ENCODE measurements around the gene RUNX2.

Gene RUNX2

GRCh38 chr6:45589367-45589766, 261.2 kb downstream of the RUNX2 start:
- no peak for DNase-seq (ENCODE audit: low read depth in 2 of 2)

- DNase-seq (ENCODE audit: low read depth in 2 of 2), result no peak
Measured at GRCh38 chr6:45590226-45590625, 262.1 kb downstream of the RUNX2 start.

- DNase-seq (ENCODE audit: low read depth in 2 of 2), result no peak
Measured at GRCh38 chr6:45590696-45591184, 262.6 kb downstream of the RUNX2 start.

GRCh38 chr6:45591306-45591705, 263.2 kb downstream of the RUNX2 start:
- DNase-seq (ENCODE audit: low read depth in 2 of 2), result no peak

- DNase-seq (ENCODE audit: low read depth in 2 of 2), result no peak
Measured at GRCh38 chr6:45591890-45592289, 263.8 kb downstream of the RUNX2 start.

- no peak for DNase-seq (ENCODE audit: low read depth in 2 of 2)
Measured at GRCh38 chr6:45592991-45593390, 264.9 kb downstream of the RUNX2 start.

- DNase-seq (ENCODE audit: low read depth in 2 of 2), result no peak
Measured at GRCh38 chr6:45595010-45595851, 267.1 kb downstream of the RUNX2 start.

- DNase-seq (ENCODE audit: low read depth in 2 of 2), result no peak
Measured at GRCh38 chr6:45597424-45597823, 269.3 kb downstream of the RUNX2 start.

- DNase-seq (ENCODE audit: low read depth in 2 of 2), result no peak
Measured at GRCh38 chr6:45599053-45599452, 270.9 kb downstream of the RUNX2 start.

GRCh38 chr6:45605971-45606370, 277.8 kb downstream of the RUNX2 start:
- no peak for DNase-seq (ENCODE audit: low read depth in 2 of 2)

- no peak for DNase-seq (ENCODE audit: low read depth in 2 of 2)
Measured at GRCh38 chr6:45606831-45607400, 278.8 kb downstream of the RUNX2 start.

- DNase-seq (ENCODE audit: low read depth in 2 of 2), result no peak
Measured at GRCh38 chr6:45607798-45608197, 279.7 kb downstream of the RUNX2 start.

- no peak for DNase-seq (ENCODE audit: low read depth in 2 of 2)
Measured at GRCh38 chr6:45608252-45608913, 280.3 kb downstream of the RUNX2 start.

GRCh38 chr6:45609141-45609638, 281.1 kb downstream of the RUNX2 start:
- DNase-seq (ENCODE audit: low read depth in 2 of 2), result no peak

GRCh38 chr6:45610374-45610773, 282.2 kb downstream of the RUNX2 start:
- DNase-seq (ENCODE audit: low read depth in 2 of 2), result no peak

GRCh38 chr6:45610832-45611231, 282.7 kb downstream of the RUNX2 start:
- DNase-seq (ENCODE audit: low read depth in 2 of 2), result no peak

GRCh38 chr6:45611491-45611890, 283.4 kb downstream of the RUNX2 start:
- DNase-seq (ENCODE audit: low read depth in 2 of 2), result no peak

GRCh38 chr6:45613656-45614055, 285.5 kb downstream of the RUNX2 start:
- no peak for DNase-seq (ENCODE audit: low read depth in 2 of 2)

- no peak for DNase-seq (ENCODE audit: low read depth in 2 of 2)
Measured at GRCh38 chr6:45614488-45615285, 286.6 kb downstream of the RUNX2 start.

- no peak for DNase-seq (ENCODE audit: low read depth in 2 of 2)
Measured at GRCh38 chr6:45616209-45616608, 288.1 kb downstream of the RUNX2 start.

- DNase-seq (ENCODE audit: low read depth in 2 of 2), result no peak
Measured at GRCh38 chr6:45617441-45617840, 289.3 kb downstream of the RUNX2 start.

GRCh38 chr6:45618259-45618658, 290.1 kb downstream of the RUNX2 start:
- no peak for DNase-seq (ENCODE audit: low read depth in 2 of 2)
